ENCODE measurements around the gene IGF2BP1. TPM values are rescaled to one million over a fixed set of nuclear protein-coding genes. Genes with fewer than 3 reads are reported as not detected.

Gene IGF2BP1
- total and polyA plus RNA-seq, 2 of the 8 experiments (the other 6 are each of a cell fraction or from before 2014, with no cell fraction given), result 41.6 to 513 TPM

GRCh38 chr17:49003557-49004511 lies 6.6 kb downstream of the IGF2BP1 start (continued):
- no peak; a peak in 2 of 4 replicates for TF ChIP-seq RAD21 (IDR thresholded peaks at IDR 0.05 in 1 of 2, conservative IDR thresholded peaks at IDR 0.05 in 1 of 2; ENCODE audit: low read depth in 2 of 2, low read length in 2 of 2)
